GM04503 (cell line): Measurements from ENCODE around the gene DLG4.

Source experiments
- DNase-seq: peaks from one replicate; pipeline ENCODE4 v3.0.0-alpha.2; 2012; ENCODE audit warnings: low read depth

The DLG4 gene

DNA sequence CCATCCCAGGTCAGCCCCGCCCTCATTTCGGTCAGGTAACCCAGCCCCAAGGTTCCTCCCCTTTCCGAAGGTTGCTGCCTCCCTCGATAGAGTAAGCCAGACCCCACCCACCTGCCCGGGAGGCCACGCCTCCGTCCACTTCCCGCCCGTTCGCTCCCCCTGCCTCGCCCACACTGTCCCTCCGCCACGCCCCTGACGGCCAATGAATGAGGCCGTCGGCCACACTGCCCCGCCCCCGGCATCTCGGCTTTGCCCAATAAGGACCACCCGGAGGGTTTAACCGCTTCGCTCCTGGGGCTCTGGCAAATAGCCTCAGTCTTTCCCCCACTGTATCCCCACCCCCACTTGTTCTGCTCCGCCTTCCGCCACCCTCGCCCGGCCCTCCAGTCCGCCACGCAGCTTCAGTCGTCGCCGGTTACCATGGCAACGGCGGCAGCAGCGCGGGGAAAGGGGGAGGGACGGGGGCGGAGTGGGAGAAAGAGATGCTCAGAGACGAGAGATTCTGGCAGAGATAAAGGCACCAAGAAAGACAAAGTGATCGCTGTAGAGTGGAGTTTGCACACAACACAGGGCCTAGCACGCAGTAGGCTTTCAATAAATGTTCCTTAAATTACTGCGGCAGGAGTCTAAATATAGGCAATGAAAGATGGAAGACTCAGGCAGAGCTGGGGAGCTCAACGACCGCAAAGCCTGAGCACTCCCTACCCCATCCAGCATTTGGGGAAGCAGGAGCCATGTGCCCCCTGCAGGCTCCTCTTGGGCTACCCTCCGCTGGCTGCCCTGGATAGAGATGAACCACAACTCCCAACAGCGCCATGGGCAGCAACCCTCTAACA, 5.1 kb downstream of the DLG4 start:
- DNase-seq = peak; percentile 80

DNA sequence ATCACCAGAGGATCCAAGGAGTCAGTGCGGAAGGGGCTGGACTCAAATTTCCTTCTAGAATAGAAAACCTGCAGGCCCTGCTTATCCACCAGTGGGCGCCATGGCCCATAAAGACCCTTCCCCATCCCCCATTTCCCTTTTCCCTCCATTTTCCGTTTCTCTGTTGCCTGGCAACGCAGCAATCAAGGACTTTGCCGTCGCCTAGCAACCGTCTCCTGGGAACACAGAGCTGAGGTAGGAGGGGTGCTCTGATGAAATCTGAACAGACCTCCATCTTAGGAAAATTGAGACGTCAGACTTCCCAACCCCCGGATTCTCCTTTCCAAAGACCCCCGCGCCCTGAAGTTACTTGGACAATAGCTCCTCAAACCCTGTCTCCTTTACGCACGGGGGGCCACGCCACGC, 5.7 kb downstream of the DLG4 start:
- no peak for DNase-seq

- DNase-seq = no peak
Measured at GRCh38 chr17:7211491-7212273, 8.0 kb downstream of the DLG4 start.

GRCh38 chr17:7208754-7209460, 10.7 kb downstream of the DLG4 start:
- DNase-seq = no peak

DNA sequence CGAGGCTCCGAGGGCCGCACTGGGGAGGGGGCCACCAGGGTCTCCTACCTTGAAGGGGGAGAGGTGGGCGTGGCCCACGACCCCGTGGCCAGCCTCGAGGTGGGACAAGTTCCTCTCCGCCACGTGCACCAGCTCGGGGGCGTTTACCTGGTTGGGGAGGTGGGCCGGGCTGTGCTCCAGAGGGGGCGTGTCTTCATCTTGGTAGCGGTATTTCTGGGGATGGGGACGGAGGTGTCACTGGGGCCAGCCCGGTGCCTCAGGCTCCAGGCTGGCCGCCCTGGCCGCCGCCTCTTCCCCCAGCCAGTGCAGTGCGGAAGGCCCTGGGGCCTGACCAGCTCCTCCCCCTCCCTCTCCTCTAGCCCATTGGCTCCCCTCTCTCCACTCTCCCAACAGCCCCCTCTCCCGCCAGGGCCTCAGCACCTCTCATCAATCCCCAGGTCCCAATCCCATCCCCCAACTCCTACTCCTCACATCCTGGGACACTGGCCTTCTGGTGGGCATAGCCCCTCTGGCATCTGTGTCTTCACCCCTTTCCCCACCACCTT, 11.5 kb downstream of the DLG4 start:
- DNase-seq = no peak

DNA sequence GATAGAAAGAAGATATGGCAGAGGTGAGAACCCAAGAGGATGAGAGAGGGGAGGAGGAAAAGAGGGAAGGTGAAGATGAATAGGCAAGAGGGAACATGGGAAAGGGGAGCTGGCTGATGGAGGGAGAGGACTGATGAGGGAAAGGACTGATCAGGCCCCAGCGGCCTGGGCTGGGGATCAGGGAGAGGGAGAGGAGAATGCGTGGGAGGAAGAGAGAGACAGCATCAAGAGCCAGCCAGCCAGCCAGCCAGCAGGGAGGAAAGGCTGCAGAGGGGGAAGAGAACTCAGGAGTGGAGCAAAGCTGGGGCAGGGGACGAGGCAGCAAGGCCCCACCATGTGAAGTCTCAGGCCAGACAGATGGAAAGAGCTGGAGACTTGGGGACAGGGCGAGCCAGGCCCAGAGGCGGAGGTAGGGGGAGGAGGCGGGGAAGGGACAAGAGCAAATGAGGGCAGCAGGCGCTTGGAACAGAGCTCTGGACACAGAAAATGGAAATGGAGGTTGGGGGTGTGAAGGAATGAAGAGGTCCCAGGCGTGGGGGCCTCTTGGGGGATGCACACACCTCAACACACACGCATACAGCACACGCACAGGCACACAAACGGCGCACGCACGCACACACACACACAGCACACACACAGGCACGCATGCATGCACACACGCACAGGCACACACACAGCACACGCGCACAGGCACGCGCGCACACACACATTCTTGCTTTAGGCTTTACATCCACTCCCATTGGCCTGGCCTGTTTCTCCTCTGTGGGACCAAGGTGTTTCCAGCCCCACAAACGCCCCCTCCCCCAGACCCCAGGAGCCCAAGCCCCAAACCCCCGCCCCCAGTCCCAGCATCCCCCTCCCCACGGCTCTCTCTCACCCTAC, 12.3 kb downstream of the DLG4 start:
- no peak for DNase-seq

GRCh38 chr17:7205561-7205960, 14.1 kb downstream of the DLG4 start:
- DNase-seq = no peak

- no peak for DNase-seq
Measured at GRCh38 chr17:7204828-7205461, 14.7 kb downstream of the DLG4 start.

- no peak for DNase-seq
Measured at GRCh38 chr17:7204336-7204735, 15.3 kb downstream of the DLG4 start.

- DNase-seq = no peak
Measured at GRCh38 chr17:7203391-7203790, 16.2 kb downstream of the DLG4 start.

DNA sequence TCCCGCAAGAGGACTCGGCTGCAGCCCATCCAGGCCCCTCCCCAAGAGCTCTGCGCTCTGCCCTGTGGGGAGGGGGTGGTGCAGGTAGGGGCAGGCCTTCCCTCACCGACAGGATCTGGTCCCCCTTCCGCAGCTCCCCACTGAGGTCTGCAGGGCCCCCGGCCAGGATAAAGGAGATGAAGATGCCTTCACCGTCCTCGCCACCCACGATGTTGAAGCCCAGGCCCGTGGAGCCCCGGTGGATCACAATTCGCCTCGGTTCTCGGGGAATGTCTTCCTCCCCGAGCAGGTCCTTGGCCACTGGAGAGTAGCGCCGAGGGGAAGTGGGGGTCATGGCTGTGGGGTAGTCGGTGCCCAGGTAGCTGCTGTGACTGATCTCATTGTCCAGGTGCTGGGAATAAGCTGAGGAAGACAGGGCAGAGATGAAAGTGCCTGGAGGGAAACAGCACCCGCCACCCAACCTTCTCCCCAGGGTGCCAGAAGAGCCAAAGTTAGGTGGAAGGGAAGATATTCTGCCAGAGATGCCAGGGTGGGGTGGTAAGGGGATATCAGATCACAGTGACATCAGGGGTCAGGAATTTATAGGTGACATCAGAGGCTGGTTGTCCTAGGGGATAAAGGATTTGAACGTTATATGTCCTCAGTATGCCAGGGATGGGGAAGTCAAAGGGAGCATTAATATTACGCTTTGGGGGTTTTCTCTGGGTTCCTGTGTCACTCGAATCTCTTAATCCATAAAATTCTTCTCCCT, 22.8 kb downstream of the DLG4 start:
- DNase-seq = no peak

GRCh38 chr17:7195971-7196370, 23.7 kb downstream of the DLG4 start:
- DNase-seq = no peak

DNA sequence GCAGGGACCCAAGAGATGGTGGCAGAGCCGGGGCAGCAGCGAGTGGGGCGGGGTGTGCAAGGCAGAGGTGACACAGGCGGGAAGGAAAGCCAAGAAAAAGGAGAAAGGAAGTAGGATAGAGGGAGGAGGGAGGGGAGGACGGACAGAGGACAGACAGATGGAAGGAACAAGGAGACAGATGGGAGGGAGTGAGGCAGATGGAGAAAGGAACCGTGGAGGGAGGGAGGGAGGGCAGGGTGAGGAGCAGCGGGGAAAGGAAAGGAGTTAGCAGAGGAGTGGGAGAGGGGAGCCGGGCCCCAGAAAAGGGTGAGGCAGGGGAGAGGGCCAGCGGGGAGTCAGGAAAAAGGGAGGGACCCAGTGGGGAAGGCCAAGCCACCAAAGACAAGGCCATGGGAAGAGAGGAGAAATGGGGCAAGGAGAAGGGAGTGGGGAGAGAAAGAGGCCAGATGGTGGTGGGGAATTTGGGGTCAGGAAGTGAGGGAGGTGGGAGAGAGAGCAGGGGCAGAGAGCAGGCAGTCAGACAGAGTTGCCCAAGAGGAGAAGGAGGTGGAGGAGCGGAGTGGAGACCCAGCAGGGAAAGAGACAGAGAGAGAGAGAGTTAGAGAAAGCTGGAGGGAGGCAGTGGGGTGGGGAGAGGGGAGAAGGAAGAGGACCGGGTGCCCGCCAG, 27.2 kb downstream of the DLG4 start:
- no peak for DNase-seq

- no peak for DNase-seq
Measured at GRCh38 chr17:7191571-7192270, 27.9 kb downstream of the DLG4 start.

DNA sequence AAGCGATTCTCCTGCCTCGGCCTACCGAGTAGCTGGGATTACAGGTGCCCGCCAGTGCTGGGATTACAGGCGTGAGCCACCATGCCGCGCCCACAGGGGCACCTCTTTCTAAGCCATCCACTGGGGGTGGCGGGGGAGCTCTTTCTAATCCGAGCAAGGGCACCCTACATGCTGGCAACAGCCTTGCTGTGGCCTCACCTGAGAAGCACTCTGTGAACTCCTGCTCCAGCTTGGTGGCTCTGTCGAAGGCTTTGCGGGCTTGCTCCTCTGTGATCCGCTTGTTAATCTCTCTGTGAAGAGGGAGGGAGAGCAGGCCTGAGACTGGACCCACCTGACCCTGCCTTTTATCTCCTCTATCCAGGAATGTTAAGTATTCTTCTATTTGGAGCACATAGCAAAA, 28.6 kb downstream of the DLG4 start:
- DNase-seq = no peak

DNA sequence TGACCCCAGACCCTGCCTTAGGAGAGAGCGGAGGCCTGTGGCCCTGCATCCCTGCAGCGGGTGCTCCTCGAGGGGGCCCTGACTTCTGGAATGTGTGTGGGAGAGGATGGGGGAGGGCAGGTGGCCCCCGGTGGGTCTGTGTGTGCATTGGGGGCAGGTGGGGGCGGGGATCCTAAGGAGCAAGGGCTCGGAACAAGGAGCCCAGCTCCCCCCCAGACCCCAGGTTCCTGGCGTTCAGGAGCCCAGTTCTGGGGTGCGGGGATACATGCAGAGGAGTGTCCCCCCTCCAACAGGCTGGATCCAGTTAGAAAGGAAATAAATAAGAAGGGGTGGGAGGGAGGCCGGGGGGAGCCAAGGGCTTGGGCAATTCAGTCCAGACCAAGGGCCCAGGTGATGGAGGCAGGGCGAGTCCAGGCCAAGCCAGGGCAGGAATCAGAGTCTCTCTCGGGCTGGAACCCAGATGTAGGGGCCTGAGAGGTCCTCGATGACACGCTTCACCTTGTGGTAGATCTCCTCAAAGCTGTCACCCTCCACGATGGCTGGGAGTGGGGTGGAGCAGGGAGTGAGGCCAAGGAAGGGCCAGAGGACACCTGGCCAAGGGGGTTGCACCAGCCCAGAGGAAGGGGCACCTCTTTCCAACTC, 29.2 kb downstream of the DLG4 start:
- DNase-seq = no peak

GRCh38 chr17:7186241-7186640, 33.4 kb downstream of the DLG4 start:
- DNase-seq = no peak

DNA sequence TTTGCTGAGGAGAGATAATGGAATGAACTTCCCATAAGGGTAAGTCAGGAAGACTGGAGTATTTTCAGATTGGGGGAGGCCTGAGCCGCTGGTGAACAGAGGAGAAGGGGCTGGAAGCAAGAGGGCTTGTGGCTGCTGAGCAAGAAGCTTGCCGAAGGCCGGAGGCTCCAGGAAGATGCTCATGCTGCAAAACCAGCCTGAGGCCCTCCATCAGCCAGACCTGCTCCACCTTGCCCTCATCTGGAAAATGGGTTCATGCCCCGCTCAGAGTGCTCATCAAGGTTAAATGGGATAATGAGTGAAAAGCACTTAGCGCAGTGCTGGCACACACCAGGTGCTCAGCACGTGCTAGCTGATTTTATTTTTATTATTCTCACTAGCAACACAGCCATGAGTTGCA, 35.0 kb downstream of the DLG4 start:
- no peak for DNase-seq

GRCh38 chr17:7184091-7184488, 35.5 kb downstream of the DLG4 start:
- no peak for DNase-seq
